ENCODE results near the gene SIX1. TPM values are rescaled to one million over a fixed set of nuclear protein-coding genes. Genes with fewer than 3 reads are reported as not detected.

The SIX1 gene
- total RNA-seq, 4 donors from 2014 or later: 0.42 to 1.4 (median 0.70) TPM

- Histone ChIP-seq H3K4me3 (no peak overlapping the region), H3K36me3 (no peaks in the 10 kb centered on the region), H3K27me3 (no peaks in the 10 kb centered on the region), H3K9me3 (peaks cover 0 to 5% (median 0%) of the 10 kb centered on the region in 3 donors), H3K27ac (no peak overlapping the region), H3K4me1 (no peaks in the 10 kb centered on the region)
- TF ChIP-seq POLR2AphosphoS5 (IDR thresholded peaks at IDR 0.05) (no peak), EP300 (IDR thresholded peaks at IDR 0.05) (no peak), CTCF (IDR thresholded peaks at IDR 0.05) (no peak), POLR2A (IDR thresholded peaks at IDR 0.05) (no peak)
- WGBS, 2 donors (ENCODE audit: low coverage in 1 of 2): 40% methylated on average over 1 of the region's 2 CpGs; no CpG with 5 or more reads in 1 of the 2 donors
- ATAC-seq: no peak
These were observed 34.9 kb upstream of the SIX1 start for GRCh38 chr14:60684203-60684602.

GRCh38 chr14:60681271-60681670 is 32.0 kb upstream of the SIX1 start:
- no peak for ATAC-seq
- Histone ChIP-seq H3K4me1 (no peaks in the 10 kb centered on the region), H3K27me3 (no peaks in the 10 kb centered on the region)

GRCh38 chr14:60680511-60680910 is 31.2 kb upstream of the SIX1 start:
- 90 to 100% methylated on average over 2 to 3 of the region's 3 CpGs for WGBS, 2 donors (ENCODE audit: low coverage in 1 of 2)
- H3K4me1 ChIP-seq: no peaks in the 10 kb centered on the region
- H3K9me3 ChIP-seq: peaks cover 0 to 5% (median 0%) of the 10 kb centered on the region in 3 donors
- no peaks in the 10 kb centered on the region for H3K27me3 ChIP-seq
- no peaks in the 10 kb centered on the region for H3K36me3 ChIP-seq
- H3K4me3 ChIP-seq: no peak overlapping the region
- no peak for ATAC-seq
- TF ChIP-seq CTCF (IDR thresholded peaks at IDR 0.05): no peak
- no peak for TF ChIP-seq POLR2A (IDR thresholded peaks at IDR 0.05)
- no peak for TF ChIP-seq POLR2AphosphoS5 (IDR thresholded peaks at IDR 0.05)
- no peak for TF ChIP-seq EP300 (IDR thresholded peaks at IDR 0.05)
- H3K27ac ChIP-seq: no peak overlapping the region

More at GRCh38 chr14:60681271-60681670, 32.0 kb upstream of the SIX1 start:
- H3K9me3 ChIP-seq: peaks cover 0 to 5% (median 0%) of the 10 kb centered on the region in 3 donors
- H3K4me3 ChIP-seq: no peak overlapping the region
- TF ChIP-seq EP300 (IDR thresholded peaks at IDR 0.05) (no peak), POLR2AphosphoS5 (IDR thresholded peaks at IDR 0.05) (no peak), POLR2A (IDR thresholded peaks at IDR 0.05) (no peak), CTCF (IDR thresholded peaks at IDR 0.05) (no peak)
- H3K27ac ChIP-seq: no peak overlapping the region
- H3K36me3 ChIP-seq: no peaks in the 10 kb centered on the region

GRCh38 chr14:60679566-60680258 is 30.4 kb upstream of the SIX1 start:
- H3K4me3 ChIP-seq: no peak overlapping the region
- no peaks in the 10 kb centered on the region for H3K27me3 ChIP-seq
- H3K4me1 ChIP-seq: no peaks in the 10 kb centered on the region
- no peak for ATAC-seq
- 55 to 72% methylated on average over 2 to 4 of the region's 4 CpGs for WGBS, 2 donors (ENCODE audit: low coverage in 1 of 2)
- TF ChIP-seq EP300 (IDR thresholded peaks at IDR 0.05): no peak
- TF ChIP-seq POLR2A (IDR thresholded peaks at IDR 0.05): no peak
- no peak for TF ChIP-seq POLR2AphosphoS5 (IDR thresholded peaks at IDR 0.05)
- H3K36me3 ChIP-seq: no peaks in the 10 kb centered on the region
- no peak overlapping the region for H3K27ac ChIP-seq
- peaks cover 0 to 5% (median 0%) of the 10 kb centered on the region in 3 donors for H3K9me3 ChIP-seq

GRCh38 chr14:60677701-60678100 is 28.4 kb upstream of the SIX1 start:
- no peak overlapping the region for H3K27ac ChIP-seq
- no peak for ATAC-seq

More at GRCh38 chr14:60677701-60678100, 28.4 kb upstream of the SIX1 start:
- H3K4me3 ChIP-seq: no peak overlapping the region
- no peaks in the 10 kb centered on the region for H3K36me3 ChIP-seq
- H3K27me3 ChIP-seq: no peaks in the 10 kb centered on the region
- H3K9me3 ChIP-seq: no peaks in the 10 kb centered on the region
- TF ChIP-seq POLR2A (IDR thresholded peaks at IDR 0.05): no peak
- no peak for TF ChIP-seq POLR2AphosphoS5 (IDR thresholded peaks at IDR 0.05)
- TF ChIP-seq EP300 (IDR thresholded peaks at IDR 0.05): no peak
- no peak for TF ChIP-seq CTCF (IDR thresholded peaks at IDR 0.05)
- H3K4me1 ChIP-seq: no peaks in the 10 kb centered on the region

All from gastroesophageal sphincter (tissue), 4 donors.